ENCODE measurements around the gene HES3.

HES3 gene

GRCh38 chr1:6281511-6282402 lies 37.8 kb downstream of the HES3 start:
- no peak for DNase-seq

GRCh38 chr1:6282577-6283270 lies 38.7 kb downstream of the HES3 start:
- no peak for DNase-seq

DNA sequence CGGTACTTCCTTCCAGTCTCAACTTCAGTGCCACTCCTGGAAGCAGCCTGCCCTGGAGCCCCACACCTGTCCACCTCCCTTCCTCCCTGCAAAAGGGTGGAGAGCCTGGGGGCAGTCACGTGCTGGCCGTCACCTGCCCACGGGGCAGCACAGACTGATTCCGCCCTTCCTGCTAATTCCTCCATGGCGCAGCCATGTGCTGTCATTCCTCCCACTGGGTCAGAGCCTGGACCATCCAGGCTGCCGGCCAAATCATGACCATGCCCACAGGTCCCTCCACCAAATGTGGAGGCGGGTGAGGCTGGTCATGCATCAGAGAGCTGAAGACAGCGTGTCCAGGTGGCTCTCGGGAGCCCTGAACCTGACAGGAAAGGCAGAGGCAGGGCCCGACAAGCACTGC lies 41.4 kb downstream of the HES3 start:
- no peak for DNase-seq

DNA sequence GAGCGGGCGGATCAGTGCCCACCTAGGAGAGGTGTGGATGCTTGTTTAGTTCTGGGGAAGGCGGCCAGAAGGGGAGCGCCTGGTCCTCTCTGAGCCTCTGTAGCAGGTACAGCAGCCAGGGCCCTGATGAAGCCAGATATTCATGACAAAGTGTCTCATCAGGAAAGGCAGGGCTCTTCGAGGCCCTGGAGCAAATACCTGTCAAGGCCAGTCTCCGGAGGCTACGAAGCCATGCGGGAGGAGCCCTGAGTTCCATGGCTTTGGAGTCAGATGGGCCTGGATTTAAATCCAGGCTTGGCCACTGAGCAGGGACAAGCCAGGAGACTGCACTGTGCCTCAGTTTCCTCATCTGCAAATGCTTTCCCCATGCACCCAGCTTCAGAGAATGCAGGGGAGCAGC lies 42.3 kb downstream of the HES3 start:
- DNase-seq, result no peak

- DNase-seq, result no peak
Observed at GRCh38 chr1:6287029-6287428, 43.0 kb downstream of the HES3 start.

DNA sequence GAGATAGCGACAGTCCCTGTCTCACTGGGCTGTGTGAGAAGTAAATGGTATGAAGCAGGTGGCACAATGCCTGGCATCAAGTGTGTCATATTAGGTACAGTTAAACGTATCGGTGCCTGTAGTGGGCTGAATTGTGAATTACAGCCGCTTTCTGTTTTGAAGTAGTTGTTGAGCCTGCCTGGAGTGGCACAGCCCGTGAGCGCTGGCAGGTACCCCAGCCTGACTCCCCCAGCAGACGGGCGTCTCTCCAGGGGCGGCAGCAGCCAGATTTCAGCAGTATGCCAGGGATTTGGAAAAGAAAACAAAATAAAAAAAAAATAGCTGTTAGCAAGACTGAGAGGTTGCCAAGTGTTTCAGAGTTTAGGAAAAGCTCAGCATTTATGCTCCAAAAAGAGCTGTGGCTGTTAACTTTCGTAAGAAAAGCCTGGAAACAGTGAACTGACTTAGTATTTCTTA lies 43.5 kb downstream of the HES3 start:
- DNase-seq, result no peak

DNA sequence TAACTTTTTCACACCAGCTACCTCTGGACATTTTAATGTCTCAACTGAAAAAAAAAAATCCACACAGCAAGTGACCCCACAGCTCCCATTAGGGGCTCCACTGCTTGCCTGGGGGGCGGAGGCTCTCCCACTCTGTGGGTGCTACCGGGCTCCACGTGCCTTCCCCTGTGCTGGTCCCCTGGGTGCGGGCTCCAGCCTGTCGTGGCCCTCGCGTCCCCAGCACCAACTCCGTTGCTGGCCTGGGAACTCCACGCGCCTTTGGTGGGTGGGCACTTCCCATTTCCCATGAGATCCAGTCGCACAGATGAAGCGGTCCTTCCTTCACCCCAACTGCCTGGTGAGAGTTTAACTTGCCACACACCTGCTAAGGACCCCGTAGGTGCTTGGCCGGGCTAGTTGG lies 44.0 kb downstream of the HES3 start:
- DNase-seq, result no peak

- DNase-seq, result no peak
Observed at GRCh38 chr1:6288665-6289064, 44.7 kb downstream of the HES3 start.

- no peak for DNase-seq
Observed at GRCh38 chr1:6292102-6292501, 48.1 kb downstream of the HES3 start.

- no peak for DNase-seq
Observed at GRCh38 chr1:6294080-6294889, 50.3 kb downstream of the HES3 start.

DNA sequence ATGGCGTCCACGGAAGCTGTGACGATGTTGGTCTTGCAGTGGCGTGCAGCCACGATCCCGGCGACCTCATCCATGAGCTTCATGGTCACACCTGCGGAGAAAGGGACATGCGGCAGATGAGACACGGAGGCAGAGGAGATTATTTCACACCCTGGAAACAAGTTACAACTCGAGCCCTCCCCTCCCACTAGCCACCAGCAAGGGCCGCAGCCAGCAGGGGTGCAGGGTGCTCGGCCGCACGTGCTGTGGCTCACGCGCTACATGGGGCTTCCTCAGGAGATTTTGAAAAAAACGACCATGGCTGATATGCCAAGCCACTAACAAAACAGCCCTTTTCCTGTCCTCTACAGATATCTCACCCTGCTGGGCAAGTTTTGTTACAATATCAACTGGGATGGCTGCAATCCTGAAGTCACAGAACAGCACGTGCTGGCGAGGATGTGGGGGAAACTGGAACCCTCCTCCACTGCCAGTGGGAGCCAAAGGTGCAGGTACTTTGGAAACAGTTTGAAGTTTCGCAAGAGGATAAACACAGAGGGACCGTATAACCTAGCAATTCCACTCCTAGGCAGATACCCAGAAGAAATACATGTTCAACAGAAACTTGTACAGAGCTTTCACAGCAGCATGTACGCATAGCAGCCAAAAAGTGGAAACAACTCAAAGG lies 51.0 kb downstream of the HES3 start:
- no peak for DNase-seq

All from OCI-M1 (cell line).